GM12878 (cell line): ENCODE results near the gene THY1. TPM values are rescaled to one million over a fixed set of nuclear protein-coding genes. Genes with fewer than 3 reads are reported as not detected.

ENCODE experiments used
- ATAC-seq: fragments of 200-7000 bp; cut with Tn5 transposase; 3 replicates; pipeline ENCODE4 v1.9.1; 2020; ENCODE audit warnings: mild to moderate bottlenecking, moderate library complexity
- BruUV-seq: library from RNA; stranded (reverse); fragments of 400-500 nt; replicated peaks from 2 replicates; lab custom pipeline; 2021; lab: Mats Ljungman, UMichigan
- CTCF ChIA-PET: fragments of 300-600 bp; sonication (Branson Sonifier 250); formaldehyde crosslinking; extraction: SDS; loops from one replicate; lab custom pipeline; 2021; ENCODE audit warnings: inconsistent platforms; lab: Yijun Ruan, JAX
- POLR2A ChIA-PET: fragments of 350-600 bp; formaldehyde crosslinking; extraction: SDS; loops from one replicate; lab custom pipeline; 2021; ENCODE audit warnings: inconsistent platforms; lab: Charles Lee
- RAD21 ChIA-PET: fragments of 300-600 bp; sonication (Branson Sonifier 250); formaldehyde crosslinking; loops from one replicate; lab custom pipeline; 2023; ENCODE audit warnings: antibody characterized with exemption; ENCODE audit not compliant: unreplicated experiment; lab: Charles Lee
- SMC1A ChIA-PET: fragments of 300-600 bp; sonication (Branson Sonifier 250); formaldehyde crosslinking; loops from one replicate; lab custom pipeline; 2023; ENCODE audit not compliant: unreplicated experiment, uncharacterized antibody; lab: Charles Lee
- DNase-seq: peaks from one replicate; pipeline ENCODE4 v3.0.0-alpha.2; 2011; ENCODE audit warnings: low read depth, low spot score
- FAIRE-seq: peaks from 3 replicates; lab custom pipeline; 2011; peaks lifted over from hg19 to GRCh38; lab: Jason Lieb, UNC
- H2AFZ ChIP-seq: 2 replicates; pipeline ENCODE4 v1.6.0; 2011; ENCODE audit warnings: low read depth, low read length, control low read depth; ENCODE audit not compliant: control insufficient read depth
- H3K27ac ChIP-seq: 2 replicates; pipeline ENCODE4 v1.5.1; 2011; ENCODE audit warnings: control low read depth; ENCODE audit not compliant: control insufficient read depth, insufficient read depth
- H3K27me3 ChIP-seq, 2 experiments: replicated peaks in 1 of 2; 2 replicates each; pipeline versions ENCODE4 v1.6.0 to v1.6.1; 2011; ENCODE audit warnings: low read length in 1 of 2; ENCODE audit not compliant: control insufficient read depth in 2 of 2, insufficient read depth in 2 of 2
- H3K36me3 ChIP-seq, 2 experiments: 2 replicates each; pipeline ENCODE4 v1.5.1; 2011; ENCODE audit warnings: low read length in 1 of 2; ENCODE audit not compliant: control insufficient read depth in 2 of 2, insufficient read depth in 2 of 2
- H3K4me1 ChIP-seq: 2 replicates; pipeline ENCODE4 v1.6.1; 2011; ENCODE audit warnings: mild to moderate bottlenecking, low read length, moderate library complexity, mixed read lengths; ENCODE audit not compliant: control insufficient read depth, insufficient read depth
- H3K4me2 ChIP-seq: 2 replicates; pipeline ENCODE4 v1.6.0; 2011; ENCODE audit warnings: control low read depth; ENCODE audit not compliant: control insufficient read depth, insufficient read depth
- H3K4me3 ChIP-seq: fragments of 200-600 bp; sonication (generic); 2 replicates; pipeline ENCODE4 v1.5.1; 2016
- H3K79me2 ChIP-seq: 2 replicates; pipeline ENCODE4 v1.6.0; 2011; ENCODE audit warnings: low read length; ENCODE audit not compliant: control insufficient read depth, insufficient read depth
- H3K9ac ChIP-seq: 2 replicates; pipeline ENCODE4 v1.8.0; 2011; ENCODE audit warnings: low read length, control low read depth, mixed read lengths; ENCODE audit not compliant: control insufficient read depth, insufficient read depth
- H3K9me3 ChIP-seq: replicated peaks from 3 replicates; pipeline ENCODE4 v1.5.1; 2011; ENCODE audit warnings: mild to moderate bottlenecking, low read length; ENCODE audit not compliant: control insufficient read depth, insufficient read depth
- H4K20me1 ChIP-seq: 2 replicates; pipeline ENCODE4 v1.6.0; 2011; ENCODE audit not compliant: control insufficient read depth, insufficient read depth
- BMI1 ChIP-seq: fragments of 450-650 bp; IDR thresholded peaks from 2 replicates; pipeline ENCODE4 v1.6.1; 2016; ENCODE audit warnings: mild to moderate bottlenecking, moderate library complexity, borderline replicate concordance
- CREB1 ChIP-seq: IDR thresholded peaks from 2 replicates; pipeline ENCODE4 v1.6.1; 2012; ENCODE audit warnings: low read depth, mild to moderate bottlenecking, inconsistent platforms
- GATAD2B ChIP-seq: fragments of 450-650 bp; conservative IDR thresholded peaks from 2 replicates; pipeline ENCODE4 v1.6.1; 2017; ENCODE audit warnings: low read depth, mild to moderate bottlenecking, moderate library complexity
- HDAC2 ChIP-seq: fragments of 200-600 bp; sonication (generic); IDR thresholded peaks from 2 replicates; pipeline ENCODE4 v1.6.1; 2017
- KDM1A ChIP-seq: fragments of 200-600 bp; sonication (generic); IDR thresholded peaks from 2 replicates; pipeline ENCODE4 v1.6.1; 2016; ENCODE audit warnings: borderline replicate concordance
- MTA3 ChIP-seq: IDR thresholded peaks from 2 replicates; pipeline ENCODE4 v1.6.1; 2012; ENCODE audit warnings: low read length, inconsistent platforms, borderline replicate concordance
- NBN ChIP-seq: fragments of 450-650 bp; IDR thresholded peaks from 2 replicates; pipeline ENCODE4 v1.6.1; 2016
- NR2C2 ChIP-seq: IDR thresholded peaks from 2 replicates; pipeline ENCODE4 v1.6.1; 2011; ENCODE audit warnings: borderline replicate concordance, low read depth; ENCODE audit not compliant: control insufficient read depth, insufficient read length
- RAD51 ChIP-seq: fragments of 450-650 bp; IDR thresholded peaks from 2 replicates; pipeline ENCODE4 v1.6.1; 2016; ENCODE audit warnings: moderate library complexity, mild to moderate bottlenecking, inconsistent platforms
- RB1 ChIP-seq: fragments of 450-650 bp; formaldehyde crosslinking; IDR thresholded peaks from 2 replicates; pipeline ENCODE4 v1.6.1; 2017; ENCODE audit warnings: mild to moderate bottlenecking, borderline replicate concordance
- SIN3A ChIP-seq: IDR thresholded peaks from 2 replicates; pipeline ENCODE4 v1.6.1; 2012; ENCODE audit warnings: low read depth, low read length, improper control_type of control experiment
- SIX5 ChIP-seq: IDR thresholded peaks from 2 replicates; pipeline ENCODE4 v1.6.1; 2011; ENCODE audit warnings: mild to moderate bottlenecking, low read depth, low read length, moderate library complexity; ENCODE audit not compliant: severe bottlenecking
- STAT3 ChIP-seq: IDR thresholded peaks from 2 replicates; pipeline ENCODE4 v1.6.1; 2011; ENCODE audit warnings: low read depth, low read length, improper control_type of control experiment
- TARDBP ChIP-seq: IDR thresholded peaks from 2 replicates; pipeline ENCODE4 v1.6.1; 2016; ENCODE audit warnings: borderline replicate concordance
- ZNF622 ChIP-seq: fragments of 450-650 bp; IDR thresholded peaks from 2 replicates; pipeline ENCODE4 v1.6.1; 2017; ENCODE audit warnings: mild to moderate bottlenecking, inconsistent platforms
- ZSCAN29 ChIP-seq: fragments of 450-650 bp; IDR thresholded peaks from 2 replicates; pipeline ENCODE4 v1.6.1; 2017; ENCODE audit warnings: mild to moderate bottlenecking, moderate library complexity
- WGBS: methylation state at CpG from one replicate; pipeline ENCODE4 v1.1.6; 2016; ENCODE audit warnings: low lambda C conversion rate; ENCODE audit not compliant: insufficient replicate concordance, insufficient coverage; ENCODE audit errors: missing lambda C conversion rate; 5-methylcytosine and 5-hydroxymethylcytosine counted together
- in situ Hi-C: fragments of 300-500 bp; cut with MboI; formaldehyde crosslinking; loops from 9 replicates; pipeline ENCODE4 v1.14.3; 2018; ENCODE audit warnings: mixed read lengths
- intact Hi-C: fragments of 100-400 bp; cut with micrococcal nuclease; formaldehyde crosslinking; loops from one replicate; pipeline ENCODE4 v1.14.2; 2022; ENCODE audit not compliant: unreplicated experiment
- polyA plus RNA-seq, 11 experiments: library from polyadenylated mRNA; depleted of rRNA in 4 of 11; unstranded in 6 of 11; stranded (reverse) in 5 of 11; fragments of >200 nt; fragmentation: Nextera tagmentation in 4 of 11; fragmentation: Illumina TruSeq in 1 of 11; extraction: Ambion mirVana in 4 of 11; extraction: Trizol in 1 of 11; gene quantifications; 1 replicate in 1 of 11; 2 replicates in 10 of 11; pipeline versions ENCODE4 v1.2.1 to v1.2.3, GENCODE V29; 2011 to 2016; ENCODE audit warnings: inconsistent platforms in 2 of 11, missing spikeins in 2 of 11, low read depth in 1 of 11
- total RNA-seq, 4 experiments: library from RNA; depleted of rRNA in 3 of 4; stranded (reverse); fragments of >200 nt in 3 of 4; fragmentation: Illumina TruSeq in 1 of 4; extraction: Trizol in 1 of 4; gene quantifications; 2 replicates each; pipeline versions ENCODE4 v1.2.1 to v1.2.3, GENCODE V29; 2013 to 2021
- TF ChIP-seq, protein P1 (sequence below): IDR thresholded peaks from 2 replicates; pipeline ENCODE4 v1.6.1; 2011; ENCODE audit warnings: low read depth, low read length, improper control_type of control experiment, borderline replicate concordance
- TF ChIP-seq, protein P2 (sequence below): fragments of 450-650 bp; formaldehyde crosslinking; IDR thresholded peaks from 2 replicates; pipeline ENCODE4 v1.4.0; 2020; ENCODE audit warnings: mild to moderate bottlenecking, moderate library complexity
- TF ChIP-seq, protein P3 (sequence below): IDR thresholded peaks from 2 replicates; pipeline ENCODE4 v1.6.1; 2011; ENCODE audit warnings: borderline replicate concordance, low read depth, mild to moderate bottlenecking, moderate library complexity, low read length; ENCODE audit not compliant: insufficient read depth, poor library complexity, severe bottlenecking

Gene THY1
- total and polyA plus RNA-seq, 10 of the 15 experiments (the other 5 are each of a cell fraction or from before 2014, with no cell fraction given), result 0.86 to 20.1 (median 3.2) TPM

DNA sequence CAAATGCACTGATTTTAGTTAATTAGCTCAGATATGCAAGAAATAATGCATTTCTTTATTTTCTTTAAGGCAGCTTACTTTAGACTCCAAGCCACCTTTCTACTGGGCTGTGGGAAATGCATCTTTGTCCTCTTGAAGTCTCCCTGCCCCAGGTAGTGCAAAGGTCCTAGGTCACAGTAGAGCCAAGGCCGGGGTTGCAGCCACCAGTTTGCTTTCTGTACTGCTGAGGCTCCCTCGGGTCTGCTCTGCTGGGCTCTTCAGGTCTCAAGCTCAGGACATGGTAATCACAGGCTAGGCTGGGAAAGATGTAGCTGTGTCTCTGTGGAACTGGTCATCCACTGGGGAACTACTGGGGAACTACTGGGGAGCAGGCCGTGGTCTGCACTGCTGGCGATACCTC lies 25.4 kb upstream of the THY1 start:
- in situ Hi-C loops, result no loop called here
- Histone ChIP-seq H2AFZ (no peak overlapping the region), H3K9me3 (no peaks in the 10 kb centered on the region), H3K4me2 (no peak overlapping the region), H4K20me1 (no peaks in the 10 kb centered on the region), H3K79me2 (no peaks in the 10 kb centered on the region), H3K27me3 (peaks cover 2 to 3% of the 10 kb centered on the region in 2 experiments; a peak in 3 of 4 replicates), H3K36me3 (no peaks in the 10 kb centered on the region), H3K4me1 (no peaks in the 10 kb centered on the region), H3K9ac (no peak overlapping the region), H3K27ac (no peak overlapping the region), H3K4me3 (no peak overlapping the region)
- DNase-seq (no peak), FAIRE-seq (no peak), ATAC-seq (no peak)
- intact Hi-C loops, result no loop called here
- 70% methylated on average over 4 of the region's 4 CpGs for WGBS
- POLR2A ChIA-PET, result no interaction called here
- RAD21 ChIA-PET, result no interaction called here
- SMC1A ChIA-PET, result interaction anchor here (1.0 to 1.8 kb wide), 2 partner anchors 27 to 43 kb away, joined by 3 to 6 read pairs; no protein-coding TSS in a partner anchor
- BruUV-seq, result no TSS peak
- CTCF ChIA-PET, result interaction anchor here (2.0 kb wide), 1 partner anchor 26 kb away, joined by 8 read pairs; no protein-coding TSS in a partner anchor
- TF ChIP-seq NBN (no peak), ZNF622 (no peak), NR2C2 (no peak), SIN3A (no peak), HDAC2 (no peak), GATAD2B (no peak), MTA3 (no peak), CREB1 (no peak), TARDBP (no peak), SIX5 (no peak), ZSCAN29 (no peak), RAD51 (no peak), KDM1A (no peak), STAT3 (no peak), BMI1 (no peak), RB1 (no peak)
- TF ChIP-seq, protein P1, sequence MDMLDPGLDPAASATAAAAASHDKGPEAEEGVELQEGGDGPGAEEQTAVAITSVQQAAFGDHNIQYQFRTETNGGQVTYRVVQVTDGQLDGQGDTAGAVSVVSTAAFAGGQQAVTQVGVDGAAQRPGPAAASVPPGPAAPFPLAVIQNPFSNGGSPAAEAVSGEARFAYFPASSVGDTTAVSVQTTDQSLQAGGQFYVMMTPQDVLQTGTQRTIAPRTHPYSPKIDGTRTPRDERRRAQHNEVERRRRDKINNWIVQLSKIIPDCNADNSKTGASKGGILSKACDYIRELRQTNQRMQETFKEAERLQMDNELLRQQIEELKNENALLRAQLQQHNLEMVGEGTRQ, result no peak
- TF ChIP-seq, protein P2, sequence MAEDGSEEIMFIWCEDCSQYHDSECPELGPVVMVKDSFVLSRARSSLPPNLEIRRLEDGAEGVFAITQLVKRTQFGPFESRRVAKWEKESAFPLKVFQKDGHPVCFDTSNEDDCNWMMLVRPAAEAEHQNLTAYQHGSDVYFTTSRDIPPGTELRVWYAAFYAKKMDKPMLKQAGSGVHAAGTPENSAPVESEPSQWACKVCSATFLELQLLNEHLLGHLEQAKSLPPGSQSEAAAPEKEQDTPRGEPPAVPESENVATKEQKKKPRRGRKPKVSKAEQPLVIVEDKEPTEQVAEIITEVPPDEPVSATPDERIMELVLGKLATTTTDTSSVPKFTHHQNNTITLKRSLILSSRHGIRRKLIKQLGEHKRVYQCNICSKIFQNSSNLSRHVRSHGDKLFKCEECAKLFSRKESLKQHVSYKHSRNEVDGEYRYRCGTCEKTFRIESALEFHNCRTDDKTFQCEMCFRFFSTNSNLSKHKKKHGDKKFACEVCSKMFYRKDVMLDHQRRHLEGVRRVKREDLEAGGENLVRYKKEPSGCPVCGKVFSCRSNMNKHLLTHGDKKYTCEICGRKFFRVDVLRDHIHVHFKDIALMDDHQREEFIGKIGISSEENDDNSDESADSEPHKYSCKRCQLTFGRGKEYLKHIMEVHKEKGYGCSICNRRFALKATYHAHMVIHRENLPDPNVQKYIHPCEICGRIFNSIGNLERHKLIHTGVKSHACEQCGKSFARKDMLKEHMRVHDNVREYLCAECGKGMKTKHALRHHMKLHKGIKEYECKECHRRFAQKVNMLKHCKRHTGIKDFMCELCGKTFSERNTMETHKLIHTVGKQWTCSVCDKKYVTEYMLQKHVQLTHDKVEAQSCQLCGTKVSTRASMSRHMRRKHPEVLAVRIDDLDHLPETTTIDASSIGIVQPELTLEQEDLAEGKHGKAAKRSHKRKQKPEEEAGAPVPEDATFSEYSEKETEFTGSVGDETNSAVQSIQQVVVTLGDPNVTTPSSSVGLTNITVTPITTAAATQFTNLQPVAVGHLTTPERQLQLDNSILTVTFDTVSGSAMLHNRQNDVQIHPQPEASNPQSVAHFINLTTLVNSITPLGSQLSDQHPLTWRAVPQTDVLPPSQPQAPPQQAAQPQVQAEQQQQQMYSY (CRISPR knock-in tag), result no peak
- TF ChIP-seq, protein P3, sequence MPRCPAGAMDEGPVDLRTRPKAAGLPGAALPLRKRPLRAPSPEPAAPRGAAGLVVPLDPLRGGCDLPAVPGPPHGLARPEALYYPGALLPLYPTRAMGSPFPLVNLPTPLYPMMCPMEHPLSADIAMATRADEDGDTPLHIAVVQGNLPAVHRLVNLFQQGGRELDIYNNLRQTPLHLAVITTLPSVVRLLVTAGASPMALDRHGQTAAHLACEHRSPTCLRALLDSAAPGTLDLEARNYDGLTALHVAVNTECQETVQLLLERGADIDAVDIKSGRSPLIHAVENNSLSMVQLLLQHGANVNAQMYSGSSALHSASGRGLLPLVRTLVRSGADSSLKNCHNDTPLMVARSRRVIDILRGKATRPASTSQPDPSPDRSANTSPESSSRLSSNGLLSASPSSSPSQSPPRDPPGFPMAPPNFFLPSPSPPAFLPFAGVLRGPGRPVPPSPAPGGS, result no peak
